Measurements from ENCODE around the gene PHOX2A.

Gene PHOX2A

GRCh38 chr11:72225411-72225951 is 18.5 kb downstream of the PHOX2A start:
- DNase-seq (ENCODE audit: low read depth): no peak
- no peak for TF ChIP-seq CTCF (IDR thresholded peaks at IDR 0.05; ENCODE audit: insufficient read depth, low read depth, low read length, missing control alignments)
- peak overlapping the region; percentile 92 for H3K4me3 ChIP-seq (ENCODE audit: low read length)

DNA sequence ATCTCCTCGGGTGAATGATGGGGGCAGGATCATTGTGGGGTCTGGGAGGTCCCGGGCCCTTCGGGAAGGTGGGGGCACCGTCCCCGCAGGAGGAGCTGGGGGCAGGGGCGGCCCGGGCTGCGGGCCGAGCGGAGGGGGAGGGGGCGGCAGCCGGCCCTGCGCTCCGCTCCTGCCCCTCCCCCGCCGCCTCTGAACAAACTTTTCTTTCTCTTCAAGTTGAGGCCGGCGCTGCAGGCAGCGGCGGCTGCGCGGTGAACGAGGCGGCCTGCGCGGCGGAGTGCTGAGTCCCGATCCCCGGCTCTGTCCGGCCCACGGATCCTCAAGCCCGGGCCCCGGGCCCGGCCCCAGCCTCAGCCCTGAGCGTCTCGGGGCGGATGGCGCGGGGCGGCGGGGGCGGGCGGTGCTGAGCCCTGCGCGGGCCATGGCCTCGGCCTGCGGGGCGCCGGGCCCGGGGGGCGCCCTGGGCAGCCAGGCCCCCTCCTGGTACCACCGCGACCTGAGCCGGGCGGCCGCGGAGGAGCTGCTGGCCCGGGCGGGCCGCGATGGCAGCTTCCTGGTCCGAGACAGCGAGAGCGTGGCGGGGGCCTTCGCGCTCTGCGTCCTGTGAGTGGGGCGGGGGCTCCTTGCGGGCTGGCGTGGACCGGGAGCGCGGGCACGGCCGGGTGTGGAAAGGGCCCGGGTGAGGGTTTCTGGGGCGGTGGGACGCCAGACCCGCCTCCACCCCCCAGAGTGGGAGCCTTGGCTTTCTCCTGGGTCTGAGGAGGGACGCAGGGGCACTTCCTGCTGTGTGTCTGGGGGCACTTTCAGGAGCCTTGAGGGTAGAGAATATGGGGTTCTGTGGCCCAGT is 19.2 kb downstream of the PHOX2A start, which contains the start of gene INPPL1:
Gene INPPL1 (plus strand): TSS at position 204 of the 847 bp plus-strand sequence. CDS start 218 bp downstream, at position 422.
- DNase-seq (ENCODE audit: low read depth): peak; percentile 50
- peak within 1 kb of the TSS; percentile 92 for H3K4me3 ChIP-seq (ENCODE audit: low read length)
- no peak for TF ChIP-seq CTCF (IDR thresholded peaks at IDR 0.05; ENCODE audit: insufficient read depth, low read depth, low read length, missing control alignments)

DNA sequence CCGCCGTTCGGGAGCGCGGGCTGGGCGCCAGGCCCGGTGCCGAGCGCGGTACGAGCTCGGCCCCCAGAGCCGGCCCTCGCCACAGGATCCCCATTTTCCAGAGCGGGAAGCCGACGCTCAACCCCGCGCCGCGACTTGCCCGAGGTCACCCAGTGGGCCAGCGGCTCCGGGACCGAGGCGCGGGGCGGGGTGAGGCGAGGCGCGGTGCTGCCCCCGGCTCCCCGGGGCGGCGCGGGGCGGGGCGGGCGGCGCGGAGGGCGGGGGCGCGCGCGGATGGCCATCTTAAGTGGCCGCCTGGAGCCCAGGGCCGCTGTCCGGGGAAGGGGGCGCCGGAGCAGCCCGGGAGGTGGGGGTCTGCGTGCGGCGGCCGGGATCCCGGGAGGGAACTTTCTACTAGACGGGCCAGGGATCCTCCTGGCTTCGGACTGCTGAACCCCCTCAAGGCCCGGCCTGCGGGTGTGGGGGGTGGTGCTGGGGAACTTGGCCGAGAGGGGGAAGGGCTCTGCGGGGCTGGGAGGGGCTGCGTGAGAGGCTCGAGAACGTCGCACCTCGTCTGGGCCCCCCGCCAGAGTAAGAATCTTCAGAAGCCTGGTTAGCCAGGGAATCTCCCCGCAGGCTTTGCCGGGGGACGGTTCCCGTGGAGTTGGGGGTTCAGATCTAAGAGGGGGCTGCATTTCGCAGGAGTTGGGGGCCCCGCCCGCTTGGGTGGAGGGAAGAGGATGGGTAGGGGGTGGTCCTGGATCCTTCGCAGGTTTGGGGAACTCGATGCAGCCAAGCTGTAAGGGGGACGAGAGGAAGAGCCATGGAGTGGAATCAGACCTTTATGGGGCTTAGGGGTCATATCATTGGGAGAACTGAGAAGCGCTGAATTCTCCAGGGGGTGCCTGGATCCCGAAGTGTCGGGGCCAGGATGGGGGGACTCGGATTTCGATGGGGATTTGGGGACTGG is 20.1 kb downstream of the PHOX2A start:
- peak overlapping the region; percentile 92 for H3K4me3 ChIP-seq (ENCODE audit: low read length)
- DNase-seq (ENCODE audit: low read depth): no peak
- no peak for TF ChIP-seq CTCF (IDR thresholded peaks at IDR 0.05; ENCODE audit: insufficient read depth, low read depth, low read length, missing control alignments)

DNA sequence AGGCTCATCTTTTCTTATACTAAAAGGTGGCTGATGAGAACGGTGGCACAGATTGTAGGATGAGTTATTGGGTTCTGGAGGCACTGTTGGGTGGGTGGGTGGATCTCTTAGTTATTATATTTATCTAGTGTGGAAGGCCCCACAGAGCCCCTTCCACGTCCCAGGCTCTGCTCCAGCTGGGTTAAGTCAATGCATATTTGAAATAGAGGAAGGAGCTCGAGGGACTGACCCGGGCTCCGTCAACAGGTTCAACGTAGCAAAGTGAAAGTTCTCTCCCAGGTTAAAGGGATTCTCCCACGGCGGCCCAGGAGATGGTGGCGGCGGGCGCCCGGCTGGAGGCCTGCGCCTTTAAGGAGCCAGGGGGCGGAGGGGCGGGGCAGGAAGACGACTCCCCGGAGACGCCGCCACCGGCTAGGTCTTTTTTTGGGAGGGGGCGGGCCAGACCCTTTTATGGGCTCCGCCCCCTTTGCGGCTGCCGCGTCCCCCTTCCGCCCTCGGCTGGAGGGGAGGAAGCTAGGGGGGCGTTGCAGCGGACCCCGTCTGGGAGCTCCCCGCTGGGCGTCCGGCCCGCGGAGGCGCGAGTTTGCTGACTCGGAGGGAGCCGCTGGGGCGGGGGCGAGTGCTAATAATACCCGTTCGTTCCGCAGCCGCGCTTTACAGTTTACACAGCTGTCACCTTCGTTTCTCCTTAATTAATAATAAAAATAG is 20.9 kb downstream of the PHOX2A start:
- TF ChIP-seq CTCF (IDR thresholded peaks at IDR 0.05; ENCODE audit: insufficient read depth, low read depth, low read length, missing control alignments): peak; percentile 35
- DNase-seq (ENCODE audit: low read depth): peak; percentile 95
- peak overlapping the region; percentile 92 for H3K4me3 ChIP-seq (ENCODE audit: low read length)

DNA sequence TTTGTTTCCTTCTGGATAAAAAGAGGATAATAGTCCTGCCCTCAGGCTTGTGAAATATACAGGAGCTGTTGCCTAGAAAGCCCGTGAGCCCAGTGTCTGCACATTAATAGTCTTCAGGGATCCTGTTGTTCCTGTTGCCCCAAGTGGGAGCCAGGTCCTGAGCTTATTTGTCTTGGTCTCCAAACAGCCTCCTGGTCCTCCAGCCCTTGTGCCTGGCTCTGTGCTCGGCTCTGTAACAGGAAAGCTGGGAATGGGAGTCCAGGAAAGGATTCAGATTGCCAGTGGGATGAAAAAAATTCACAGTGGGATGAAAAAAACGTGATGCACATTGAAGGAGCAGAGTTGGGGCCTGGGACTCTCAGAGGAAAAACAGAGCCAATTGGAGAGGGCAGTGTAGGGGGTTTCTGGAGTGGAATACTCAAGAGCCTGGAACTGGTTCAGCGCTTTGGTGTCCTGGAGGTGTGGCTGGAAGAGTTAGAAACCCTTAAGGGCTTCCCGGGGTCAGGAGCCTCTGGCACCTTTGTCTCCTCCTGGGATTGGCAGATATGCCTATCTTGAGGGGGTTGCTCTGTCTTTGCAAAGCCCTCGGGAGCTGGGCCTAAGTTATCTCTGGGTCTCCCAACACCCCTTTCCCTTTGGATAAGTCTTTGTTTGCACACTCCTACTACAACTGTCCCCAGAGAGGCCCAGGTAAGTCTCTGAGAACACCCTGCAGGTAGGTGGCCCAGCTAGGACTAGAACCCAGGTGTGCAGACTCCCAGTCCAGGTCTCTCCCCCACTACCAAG is 21.7 kb downstream of the PHOX2A start:
- peak overlapping the region; percentile 92 for H3K4me3 ChIP-seq (ENCODE audit: low read length)
- DNase-seq (ENCODE audit: low read depth): no peak
- TF ChIP-seq CTCF (IDR thresholded peaks at IDR 0.05; ENCODE audit: insufficient read depth, low read depth, low read length, missing control alignments): no peak

All from epithelial cell of esophagus (primary cell).